ENCODE measurements around the gene SLC1A2. TPM values are rescaled to one million over a fixed set of nuclear protein-coding genes. Genes with fewer than 3 reads are reported as not detected.

The SLC1A2 gene
- total and polyA plus RNA-seq, 2 donors (not counting 1 experiment from before 2014, with no cell fraction given) = 1.2 to 7.6 TPM

- Histone ChIP-seq H3K27me3 (ENCODE audit: control insufficient read depth, insufficient read depth, low read length) (no peaks in the 10 kb centered on the region), H4K20me1 (ENCODE audit: control insufficient read depth, extremely low read depth, insufficient read depth, low read length) (no peaks in the 10 kb centered on the region), H3K9me3 (ENCODE audit: control insufficient read depth, insufficient read depth, low read depth, low read length) (no peaks in the 10 kb centered on the region), H3K4me2 (ENCODE audit: extremely low read depth, insufficient read depth, low read length) (no peak overlapping the region), H3K4me1 (ENCODE audit: control insufficient read depth, extremely low read depth, insufficient read depth, low read length) (no peaks in the 10 kb centered on the region), H3K36me3 (ENCODE audit: control insufficient read depth, insufficient read depth, low read length) (no peaks in the 10 kb centered on the region), H2AFZ (ENCODE audit: low read length) (no peak overlapping the region), H3K9ac (ENCODE audit: insufficient read depth, low read length) (no peak overlapping the region), H3K79me2 (ENCODE audit: control insufficient read depth, insufficient read depth, low read length) (no peaks in the 10 kb centered on the region), H3K4me3 (replicated peaks in 1 of 4; ENCODE audit: control extremely low read depth in 1 of 4, insufficient read depth in 1 of 4, low read depth in 3 of 4, low read length in 4 of 4) (no peak overlapping the region), H3K27ac (ENCODE audit: insufficient read depth, low read length) (no peak overlapping the region)
- DNase-seq (ENCODE audit: low read depth in 2 of 2) = peak; percentile 20 to 45
- TF ChIP-seq EZH2 (IDR thresholded peaks at IDR 0.05; ENCODE audit: low read length, missing control alignments) = no peak
- peak; percentile 54 to 58 for TF ChIP-seq CTCF (conservative IDR thresholded peaks at IDR 0.05 in 1 of 2, IDR thresholded peaks at IDR 0.05 in 1 of 2; ENCODE audit: low read depth in 1 of 2, low read length in 2 of 2)
Measured at GRCh38 chr11:35404388-35404775, 15.0 kb downstream of the SLC1A2 start.

GRCh38 chr11:35403765-35404387, 15.5 kb downstream of the SLC1A2 start:
- no peaks in the 10 kb centered on the region for H3K4me1 ChIP-seq (ENCODE audit: control insufficient read depth, extremely low read depth, insufficient read depth, low read length)
- H2AFZ ChIP-seq (ENCODE audit: low read length) = no peak overlapping the region
- TF ChIP-seq EZH2 (IDR thresholded peaks at IDR 0.05; ENCODE audit: low read length, missing control alignments) = no peak
- H4K20me1 ChIP-seq (ENCODE audit: control insufficient read depth, extremely low read depth, insufficient read depth, low read length) = no peaks in the 10 kb centered on the region
- H3K36me3 ChIP-seq (ENCODE audit: control insufficient read depth, insufficient read depth, low read length) = no peaks in the 10 kb centered on the region
- H3K9me3 ChIP-seq (ENCODE audit: control insufficient read depth, insufficient read depth, low read depth, low read length) = no peaks in the 10 kb centered on the region
- no peaks in the 10 kb centered on the region for H3K79me2 ChIP-seq (ENCODE audit: control insufficient read depth, insufficient read depth, low read length)
- H3K27ac ChIP-seq (ENCODE audit: insufficient read depth, low read length) = no peak overlapping the region
- no peaks in the 10 kb centered on the region for H3K27me3 ChIP-seq (ENCODE audit: control insufficient read depth, insufficient read depth, low read length)
- H3K9ac ChIP-seq (ENCODE audit: insufficient read depth, low read length) = no peak overlapping the region
- DNase-seq (ENCODE audit: low read depth in 2 of 2) = no peak
- H3K4me2 ChIP-seq (ENCODE audit: extremely low read depth, insufficient read depth, low read length) = no peak overlapping the region
- H3K4me3 ChIP-seq (replicated peaks in 1 of 4; ENCODE audit: control extremely low read depth in 1 of 4, insufficient read depth in 1 of 4, low read depth in 3 of 4, low read length in 4 of 4) = no peak overlapping the region

- Histone ChIP-seq H3K9me3 (ENCODE audit: control insufficient read depth, insufficient read depth, low read depth, low read length) (no peaks in the 10 kb centered on the region), H3K4me1 (ENCODE audit: control insufficient read depth, extremely low read depth, insufficient read depth, low read length) (no peaks in the 10 kb centered on the region), H3K27ac (ENCODE audit: insufficient read depth, low read length) (no peak overlapping the region), H3K4me2 (ENCODE audit: extremely low read depth, insufficient read depth, low read length) (no peak overlapping the region), H4K20me1 (ENCODE audit: control insufficient read depth, extremely low read depth, insufficient read depth, low read length) (no peaks in the 10 kb centered on the region), H2AFZ (ENCODE audit: low read length) (no peak overlapping the region), H3K79me2 (ENCODE audit: control insufficient read depth, insufficient read depth, low read length) (no peaks in the 10 kb centered on the region), H3K36me3 (ENCODE audit: control insufficient read depth, insufficient read depth, low read length) (no peaks in the 10 kb centered on the region), H3K27me3 (ENCODE audit: control insufficient read depth, insufficient read depth, low read length) (no peaks in the 10 kb centered on the region), H3K9ac (ENCODE audit: insufficient read depth, low read length) (no peak overlapping the region), H3K4me3 (replicated peaks in 1 of 4; ENCODE audit: control extremely low read depth in 1 of 4, insufficient read depth in 1 of 4, low read depth in 3 of 4, low read length in 4 of 4) (no peak overlapping the region)
- DNase-seq (ENCODE audit: low read depth in 2 of 2) = no peak
- TF ChIP-seq EZH2 (IDR thresholded peaks at IDR 0.05; ENCODE audit: low read length, missing control alignments) = no peak
Measured at GRCh38 chr11:35402751-35403660, 16.4 kb downstream of the SLC1A2 start.
